OCI-LY1 (cell line): ENCODE measurements around the gene CEMIP2.

Source experiments
- H2AFZ ChIP-seq: fragments of 200-600 bp; sonication (generic), shearing (Covaris generic); 2 replicates; pipeline ENCODE4 v1.6.0; 2014; ENCODE audit warnings: antibody characterized with exemption, mild to moderate bottlenecking, low read length
- H3F3A ChIP-seq: fragments of 200-600 bp; sonication (generic), shearing (Covaris generic); 2 replicates; pipeline ENCODE4 v1.6.0; 2014; ENCODE audit warnings: mild to moderate bottlenecking, antibody characterized with exemption, low read length, moderate library complexity; ENCODE audit not compliant: insufficient read depth
- H3K27ac ChIP-seq: fragments of 200-600 bp; sonication (generic); 2 replicates; pipeline ENCODE4 v1.5.1; 2014; ENCODE audit warnings: low read length, mixed run types, mild to moderate bottlenecking, low read depth; ENCODE audit not compliant: poor library complexity, severe bottlenecking
- H3K27me3 ChIP-seq: fragments of 200-600 bp; sonication (generic); 2 replicates; pipeline ENCODE4 v1.6.0; 2014; ENCODE audit warnings: antibody characterized with exemption, mild to moderate bottlenecking, low read length, moderate library complexity; ENCODE audit not compliant: insufficient read depth
- H3K36me3 ChIP-seq: fragments of 200-600 bp; sonication (generic); 2 replicates; pipeline ENCODE4 v1.6.1; 2014; ENCODE audit warnings: mild to moderate bottlenecking, antibody characterized with exemption, low read length, moderate library complexity, mixed read lengths; ENCODE audit not compliant: insufficient read depth
- H3K4me1 ChIP-seq: fragments of 200-600 bp; sonication (generic); 2 replicates; pipeline ENCODE4 v1.5.1; 2014; ENCODE audit warnings: mild to moderate bottlenecking, low read length, moderate library complexity; ENCODE audit not compliant: insufficient read depth, severe bottlenecking
- H3K4me2 ChIP-seq: fragments of 200-600 bp; sonication (generic), shearing (Covaris generic); 2 replicates; pipeline ENCODE4 v1.6.1; 2014; ENCODE audit warnings: low read length
- H3K4me3 ChIP-seq: fragments of 200-600 bp; sonication (generic); 2 replicates; pipeline ENCODE4 v1.5.1; 2014; ENCODE audit warnings: low read length, low read depth, mild to moderate bottlenecking, mixed read lengths; ENCODE audit not compliant: poor library complexity, severe bottlenecking
- H3K79me2 ChIP-seq: fragments of 200-600 bp; shearing (Covaris generic); 2 replicates; pipeline ENCODE4 v1.6.1; 2016; ENCODE audit warnings: mixed run types, low read length, mixed read lengths; ENCODE audit not compliant: insufficient read depth
- H3K9ac ChIP-seq: fragments of 200-600 bp; sonication (generic), shearing (Covaris generic); 2 replicates; pipeline ENCODE4 v1.6.1; 2014; ENCODE audit warnings: mild to moderate bottlenecking, low read length, mixed read lengths
- H3K9me2 ChIP-seq: fragments of 200-600 bp; sonication (generic), shearing (Covaris generic); 2 replicates; pipeline ENCODE4 v1.6.1; 2014; ENCODE audit warnings: low read depth, mild to moderate bottlenecking, low read length, mixed read lengths
- H3K9me3 ChIP-seq: fragments of 200-600 bp; shearing (Covaris generic); 2 replicates; pipeline ENCODE4 v1.6.1; 2014; ENCODE audit warnings: low read length, mixed read lengths
- H4K20me1 ChIP-seq: fragments of 200-600 bp; sonication (generic), shearing (Covaris generic); 2 replicates; pipeline ENCODE4 v1.6.0; 2016; ENCODE audit warnings: mild to moderate bottlenecking, low read length; ENCODE audit not compliant: insufficient read depth
- EZH2 ChIP-seq: fragments of 200-600 bp; sonication (generic), shearing (Covaris generic); IDR thresholded peaks from 2 replicates; pipeline ENCODE4 v1.8.0; 2017; ENCODE audit warnings: borderline replicate concordance, mixed run types, mild to moderate bottlenecking, antibody characterized with exemption, low read length, moderate library complexity, mixed read lengths
- TF ChIP-seq, protein P1 (sequence below): fragments of 200-600 bp; sonication (generic), shearing (Covaris generic); IDR thresholded peaks from 2 replicates; pipeline ENCODE4 v1.5.1; 2017; ENCODE audit warnings: mild to moderate bottlenecking, antibody characterized with exemption, low read length, moderate library complexity, mixed read lengths

CEMIP2 gene

GRCh38 chr9:71780953-71781352, 12.6 kb upstream of the CEMIP2 start:
- no peak overlapping the region for H2AFZ ChIP-seq
- no peaks in the 10 kb centered on the region for H4K20me1 ChIP-seq
- H3K4me3 ChIP-seq: no peak overlapping the region
- H3K9me3 ChIP-seq: no peaks in the 10 kb centered on the region
- peaks cover 9% of the 10 kb centered on the region for H3K4me1 ChIP-seq
- no peaks in the 10 kb centered on the region for H3K27me3 ChIP-seq
- no peaks in the 10 kb centered on the region for H3K79me2 ChIP-seq
- no peak overlapping the region for H3K27ac ChIP-seq
- H3K9ac ChIP-seq: no peak overlapping the region
- TF ChIP-seq, protein P1, sequence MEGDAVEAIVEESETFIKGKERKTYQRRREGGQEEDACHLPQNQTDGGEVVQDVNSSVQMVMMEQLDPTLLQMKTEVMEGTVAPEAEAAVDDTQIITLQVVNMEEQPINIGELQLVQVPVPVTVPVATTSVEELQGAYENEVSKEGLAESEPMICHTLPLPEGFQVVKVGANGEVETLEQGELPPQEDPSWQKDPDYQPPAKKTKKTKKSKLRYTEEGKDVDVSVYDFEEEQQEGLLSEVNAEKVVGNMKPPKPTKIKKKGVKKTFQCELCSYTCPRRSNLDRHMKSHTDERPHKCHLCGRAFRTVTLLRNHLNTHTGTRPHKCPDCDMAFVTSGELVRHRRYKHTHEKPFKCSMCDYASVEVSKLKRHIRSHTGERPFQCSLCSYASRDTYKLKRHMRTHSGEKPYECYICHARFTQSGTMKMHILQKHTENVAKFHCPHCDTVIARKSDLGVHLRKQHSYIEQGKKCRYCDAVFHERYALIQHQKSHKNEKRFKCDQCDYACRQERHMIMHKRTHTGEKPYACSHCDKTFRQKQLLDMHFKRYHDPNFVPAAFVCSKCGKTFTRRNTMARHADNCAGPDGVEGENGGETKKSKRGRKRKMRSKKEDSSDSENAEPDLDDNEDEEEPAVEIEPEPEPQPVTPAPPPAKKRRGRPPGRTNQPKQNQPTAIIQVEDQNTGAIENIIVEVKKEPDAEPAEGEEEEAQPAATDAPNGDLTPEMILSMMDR: no peak
- TF ChIP-seq EZH2: no peak
- H3K4me2 ChIP-seq: no peak overlapping the region
- no peaks in the 10 kb centered on the region for H3K36me3 ChIP-seq
- H3F3A ChIP-seq: no peaks in the 10 kb centered on the region
- H3K9me2 ChIP-seq: no peaks in the 10 kb centered on the region

GRCh38 chr9:71778085-71778484, 9.8 kb upstream of the CEMIP2 start:
- H3K9ac ChIP-seq: no peak overlapping the region
- no peak overlapping the region for H3K4me3 ChIP-seq
- H3K27me3 ChIP-seq: no peaks in the 10 kb centered on the region
- no peaks in the 10 kb centered on the region for H3K36me3 ChIP-seq
- TF ChIP-seq, protein P1: no peak
- TF ChIP-seq EZH2: no peak
- H3K4me2 ChIP-seq: no peak overlapping the region
- no peaks in the 10 kb centered on the region for H3K79me2 ChIP-seq
- H3K9me2 ChIP-seq: no peaks in the 10 kb centered on the region
- H2AFZ ChIP-seq: no peak overlapping the region
- H3K27ac ChIP-seq: no peak overlapping the region
- H3K4me1 ChIP-seq: peaks cover 4% of the 10 kb centered on the region
- no peaks in the 10 kb centered on the region for H3F3A ChIP-seq
- H3K9me3 ChIP-seq: no peaks in the 10 kb centered on the region
- H4K20me1 ChIP-seq: no peaks in the 10 kb centered on the region

DNA sequence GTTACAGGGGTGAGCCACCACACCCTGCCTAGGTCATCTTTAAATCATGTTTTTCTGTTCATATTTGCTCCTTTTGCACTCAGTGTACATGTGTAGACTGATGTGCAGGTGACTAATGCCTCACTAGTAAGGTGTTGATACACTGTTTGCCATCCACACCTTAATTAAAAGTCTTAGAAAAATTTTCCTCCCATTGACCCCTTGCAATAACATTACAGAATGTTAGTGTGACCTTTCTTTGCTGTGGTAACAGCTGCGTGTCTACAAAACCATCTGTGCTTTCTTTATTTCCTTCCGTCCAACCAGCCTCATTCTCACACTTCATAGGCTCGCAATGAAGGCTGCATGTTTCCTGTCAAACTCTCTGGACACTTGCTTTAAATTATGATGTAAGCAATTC, 6.6 kb upstream of the CEMIP2 start:
- no peaks in the 10 kb centered on the region for H3K36me3 ChIP-seq
- H3K79me2 ChIP-seq: no peaks in the 10 kb centered on the region
- H3K4me1 ChIP-seq: no peaks in the 10 kb centered on the region
- no peak overlapping the region for H3K9ac ChIP-seq
- TF ChIP-seq, protein P1: no peak
- TF ChIP-seq EZH2: no peak
- no peaks in the 10 kb centered on the region for H3K27me3 ChIP-seq
- no peaks in the 10 kb centered on the region for H4K20me1 ChIP-seq
- H3K4me2 ChIP-seq: no peak overlapping the region
- H2AFZ ChIP-seq: no peak overlapping the region
- H3K4me3 ChIP-seq: no peak overlapping the region
- H3K27ac ChIP-seq: no peak overlapping the region
- no peaks in the 10 kb centered on the region for H3K9me2 ChIP-seq
- no peaks in the 10 kb centered on the region for H3K9me3 ChIP-seq
- H3F3A ChIP-seq: no peaks in the 10 kb centered on the region
